Prostate gland (tissue), 2 donors: ENCODE measurements around the gene C10orf90. TPM values are rescaled to one million over a fixed set of nuclear protein-coding genes. Genes with fewer than 3 reads are reported as not detected.

Experiments used
- DNase-seq: peaks from one replicate; pipeline ENCODE4 v3.0.0-alpha.2; 2019; ENCODE audit warnings: low spot score
- H3K27ac ChIP-seq, 2 donors: fragments of 200-600 bp; sonication (generic); 2 replicates each; pipeline ENCODE4 v1.5.1; 2017 to 2019
- H3K27me3 ChIP-seq: fragments of 200-600 bp; sonication (generic); replicated peaks from 2 replicates; pipeline ENCODE4 v1.5.1; 2019; ENCODE audit not compliant: insufficient read depth
- H3K36me3 ChIP-seq, 2 donors: fragments of 200-600 bp; sonication (generic); 1 replicate in 1 of 2; 2 replicates in 1 of 2; pipeline versions ENCODE4 v1.5.1 to v1.8.1; 2017 to 2019
- H3K4me1 ChIP-seq: fragments of 200-600 bp; sonication (generic); replicated peaks from 2 replicates; pipeline ENCODE4 v1.5.1; 2019
- H3K4me3 ChIP-seq, 2 donors: fragments of 200-600 bp; sonication (generic); 2 replicates each; pipeline ENCODE4 v1.5.1; 2017 to 2019
- H3K9me3 ChIP-seq: fragments of 200-600 bp; sonication (generic); 2 replicates; pipeline ENCODE4 v1.5.1; 2017
- CTCF ChIP-seq, 4 experiments: fragments of 200-600 bp in 2 of 4; fragments of 450-650 bp in 2 of 4; sonication (generic) in 2 of 4; IDR thresholded peaks; 1 replicate in 3 of 4; 2 replicates in 1 of 4; pipeline ENCODE4 v1.5.1; 2016 to 2019; ENCODE audit warnings: antibody characterized with exemption in 4 of 4, mild to moderate bottlenecking in 2 of 4, moderate library complexity in 2 of 4
- POLR2A ChIP-seq: fragments of 450-650 bp; IDR thresholded peaks from one replicate; pipeline ENCODE4 v1.6.1; 2016; ENCODE audit warnings: antibody characterized with exemption, mild to moderate bottlenecking
- POLR2AphosphoS5 ChIP-seq: sonication (generic); formaldehyde crosslinking; IDR thresholded peaks from one replicate; pipeline ENCODE4 v1.6.1; 2017; ENCODE audit warnings: antibody characterized with exemption
- WGBS: methylation state at CpG from one replicate; pipeline ENCODE4 v1.1.5; 2018; 5-methylcytosine and 5-hydroxymethylcytosine counted together
- intact Hi-C: fragments of 100-400 bp; cut with DNase I; formaldehyde crosslinking; loops from one replicate; pipeline ENCODE4 v1.14.2; 2022
- total RNA-seq, 2 donors: library from RNA; depleted of rRNA; stranded (reverse); fragments of >200 nt; gene quantifications; one replicate each; pipeline ENCODE4 v1.1.0, GENCODE V29; 2016

C10orf90 gene
- total RNA-seq, 2 donors from 2014 or later = 0.45 TPM; not detected in 1

GRCh38 chr10:126504063-126504760 is 166.3 kb downstream of the C10orf90 start:
- no peaks in the 10 kb centered on the region for H3K9me3 ChIP-seq
- intact Hi-C loops = loop anchor here (5.0 kb wide), 1 partner anchor 522 kb away; no protein-coding TSS in a partner anchor
- H3K27ac ChIP-seq = no peak overlapping the region
- H3K4me1 ChIP-seq = no peaks in the 10 kb centered on the region
- DNase-seq = peak; percentile 29
- H3K36me3 ChIP-seq = no peaks in the 10 kb centered on the region
- no peaks in the 10 kb centered on the region for H3K27me3 ChIP-seq
- H3K4me3 ChIP-seq = no peak overlapping the region
- TF ChIP-seq CTCF (IDR thresholded peaks at IDR 0.05) (peak; percentile 46 to 73 (median 60)), POLR2AphosphoS5 (no peak)
- WGBS = 49% methylated on average over 23 of the region's 23 CpGs

GRCh38 chr10:126503392-126504062 is 167.0 kb downstream of the C10orf90 start:
- intact Hi-C loops = loop anchor here (5.0 kb wide), 1 partner anchor 521 kb away; no protein-coding TSS in a partner anchor
- Histone ChIP-seq H3K27me3 (no peaks in the 10 kb centered on the region), H3K36me3 (no peaks in the 10 kb centered on the region), H3K4me3 (no peak overlapping the region), H3K4me1 (no peaks in the 10 kb centered on the region), H3K9me3 (no peaks in the 10 kb centered on the region), H3K27ac (no peak overlapping the region)
- TF ChIP-seq POLR2AphosphoS5 (no peak), POLR2A (no peak), CTCF (IDR thresholded peaks at IDR 0.05) (no peak)
- 94% methylated on average over 12 of the region's 12 CpGs for WGBS
- DNase-seq = no peak

GRCh38 chr10:126502441-126502840 is 168.1 kb downstream of the C10orf90 start:
- no peak for TF ChIP-seq POLR2AphosphoS5
- TF ChIP-seq POLR2A = no peak
- TF ChIP-seq CTCF (IDR thresholded peaks at IDR 0.05) = no peak
- H3K9me3 ChIP-seq = no peaks in the 10 kb centered on the region
- H3K4me3 ChIP-seq = no peak overlapping the region
- no peaks in the 10 kb centered on the region for H3K4me1 ChIP-seq
- DNase-seq = no peak
- no peak overlapping the region for H3K27ac ChIP-seq
- WGBS = 97% methylated on average over 1 of the region's 1 CpG
- H3K36me3 ChIP-seq = no peaks in the 10 kb centered on the region
- intact Hi-C loops = loop anchor here (5.0 kb wide), 1 partner anchor 520 kb away; no protein-coding TSS in a partner anchor
- no peaks in the 10 kb centered on the region for H3K27me3 ChIP-seq

GRCh38 chr10:126501828-126502227 is 168.7 kb downstream of the C10orf90 start:
- Histone ChIP-seq H3K27me3 (no peaks in the 10 kb centered on the region), H3K36me3 (no peaks in the 10 kb centered on the region), H3K9me3 (no peaks in the 10 kb centered on the region), H3K4me1 (no peaks in the 10 kb centered on the region), H3K27ac (no peak overlapping the region), H3K4me3 (no peak overlapping the region)
- 75% methylated on average over 5 of the region's 5 CpGs for WGBS
- intact Hi-C loops = loop anchor here (5.0 kb wide), 1 partner anchor 520 kb away; no protein-coding TSS in a partner anchor
- no peak for DNase-seq
- TF ChIP-seq POLR2A (no peak), POLR2AphosphoS5 (no peak), CTCF (IDR thresholded peaks at IDR 0.05) (no peak)
